ENCODE measurements around the gene ZNF106. TPM values are rescaled to one million over a fixed set of nuclear protein-coding genes. Genes with fewer than 3 reads are reported as not detected.

ZNF106 gene
- total RNA-seq, 1 experiment from 2014 or later = 28.5 TPM

DNA sequence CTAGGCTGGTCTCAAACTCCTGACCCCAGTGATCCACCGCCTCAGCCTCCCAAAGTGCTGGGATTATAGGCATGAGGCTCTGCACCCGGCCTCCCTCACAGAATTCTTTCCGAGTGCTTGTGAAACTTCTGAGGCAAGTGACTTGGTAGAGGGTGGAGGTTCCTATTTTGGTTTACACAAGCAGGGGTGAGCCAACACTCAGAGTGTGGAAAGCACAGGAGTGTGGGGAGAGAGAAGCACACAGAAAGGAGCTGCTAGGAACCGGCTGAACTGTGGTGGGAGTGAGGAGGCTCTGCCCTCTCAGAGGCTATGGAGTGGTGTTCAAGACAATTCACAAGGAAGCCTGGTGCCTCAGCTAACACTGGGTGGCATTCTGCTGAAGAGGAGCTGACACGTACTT lies 123.9 kb downstream of the ZNF106 start:
- Histone ChIP-seq H3K79me2 (ENCODE audit: insufficient read depth, low read length) (no peaks in the 10 kb centered on the region), H4K20me1 (ENCODE audit: insufficient read depth) (no peaks in the 10 kb centered on the region), H3K4me1 (ENCODE audit: control insufficient read depth in 1 of 2, insufficient read depth in 2 of 2, low read length in 2 of 2) (peaks cover 3 to 10% of the 10 kb centered on the region in 2 experiments; a peak in 3 of 4 replicates), H3K9me3 (ENCODE audit: control insufficient read depth in 1 of 2, insufficient read depth in 1 of 2, low read depth in 1 of 2, low read length in 2 of 2) (no peaks in the 10 kb centered on the region), H3K36me3 (ENCODE audit: control insufficient read depth in 1 of 2, insufficient read depth in 2 of 2, low read length in 2 of 2) (no peaks in the 10 kb centered on the region), H2AFZ (ENCODE audit: low read depth, low read length, poor library complexity, severe bottlenecking) (no peak overlapping the region), H3K4me2 (ENCODE audit: low read length) (no peak overlapping the region), H3K27me3 (ENCODE audit: insufficient read depth, low read length) (no peaks in the 10 kb centered on the region), H3K9me2 (ENCODE audit: insufficient read depth) (no peaks in the 10 kb centered on the region), H3K4me3 (replicated peaks in 1 of 2; ENCODE audit: low read depth in 1 of 2, low read length in 2 of 2) (no peak overlapping the region), H3K27ac (ENCODE audit: low read depth, low read length) (no peak overlapping the region), H3K9ac (ENCODE audit: low read length) (no peak overlapping the region)
- ATAC-seq (no peak), DNase-seq (ENCODE audit: low read depth, low spot score) (no peak)
- POLR2A ChIA-PET = interaction anchor here (1.2 kb wide), 1 partner anchor 94 kb away, joined by 3 read pairs; the partner anchor contains the start of genes GANC and TMEM87A
- no TSS peak for BruUV-seq (replicated peaks)
- RAD21 ChIA-PET (ENCODE audit: low non-redundant PET in 1 of 2, low total read pairs in 2 of 2, uncharacterized antibody in 2 of 2, unreplicated experiment in 2 of 2) = no interaction called here
- intact Hi-C loops (cut with micrococcal nuclease) = no loop called here
- TF ChIP-seq CBX3 (IDR thresholded peaks at IDR 0.05; ENCODE audit: low read depth) (no peak), CEBPB (IDR thresholded peaks at IDR 0.05; ENCODE audit: low read depth) (no peak), RAD21 (IDR thresholded peaks at IDR 0.05; ENCODE audit: low read depth) (no peak), MAX (IDR thresholded peaks at IDR 0.05) (no peak), SIN3A (IDR thresholded peaks at IDR 0.05; ENCODE audit: low read depth) (no peak), TCF7L2 (IDR thresholded peaks at IDR 0.05; ENCODE audit: borderline replicate concordance, extremely low read depth, insufficient read depth, insufficient read length) (no peak), POLR2AphosphoS5 (IDR thresholded peaks at IDR 0.05; ENCODE audit: low read depth, low read length) (no peak), POLR2A (IDR thresholded peaks at IDR 0.05; ENCODE audit: borderline replicate concordance, extremely low read depth, insufficient read depth, insufficient read length) (no peak)
- TF ChIP-seq, protein P1, sequence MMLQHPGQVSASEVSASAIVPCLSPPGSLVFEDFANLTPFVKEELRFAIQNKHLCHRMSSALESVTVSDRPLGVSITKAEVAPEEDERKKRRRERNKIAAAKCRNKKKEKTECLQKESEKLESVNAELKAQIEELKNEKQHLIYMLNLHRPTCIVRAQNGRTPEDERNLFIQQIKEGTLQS (IDR thresholded peaks at IDR 0.05) = no peak
- TF ChIP-seq, protein P2, sequence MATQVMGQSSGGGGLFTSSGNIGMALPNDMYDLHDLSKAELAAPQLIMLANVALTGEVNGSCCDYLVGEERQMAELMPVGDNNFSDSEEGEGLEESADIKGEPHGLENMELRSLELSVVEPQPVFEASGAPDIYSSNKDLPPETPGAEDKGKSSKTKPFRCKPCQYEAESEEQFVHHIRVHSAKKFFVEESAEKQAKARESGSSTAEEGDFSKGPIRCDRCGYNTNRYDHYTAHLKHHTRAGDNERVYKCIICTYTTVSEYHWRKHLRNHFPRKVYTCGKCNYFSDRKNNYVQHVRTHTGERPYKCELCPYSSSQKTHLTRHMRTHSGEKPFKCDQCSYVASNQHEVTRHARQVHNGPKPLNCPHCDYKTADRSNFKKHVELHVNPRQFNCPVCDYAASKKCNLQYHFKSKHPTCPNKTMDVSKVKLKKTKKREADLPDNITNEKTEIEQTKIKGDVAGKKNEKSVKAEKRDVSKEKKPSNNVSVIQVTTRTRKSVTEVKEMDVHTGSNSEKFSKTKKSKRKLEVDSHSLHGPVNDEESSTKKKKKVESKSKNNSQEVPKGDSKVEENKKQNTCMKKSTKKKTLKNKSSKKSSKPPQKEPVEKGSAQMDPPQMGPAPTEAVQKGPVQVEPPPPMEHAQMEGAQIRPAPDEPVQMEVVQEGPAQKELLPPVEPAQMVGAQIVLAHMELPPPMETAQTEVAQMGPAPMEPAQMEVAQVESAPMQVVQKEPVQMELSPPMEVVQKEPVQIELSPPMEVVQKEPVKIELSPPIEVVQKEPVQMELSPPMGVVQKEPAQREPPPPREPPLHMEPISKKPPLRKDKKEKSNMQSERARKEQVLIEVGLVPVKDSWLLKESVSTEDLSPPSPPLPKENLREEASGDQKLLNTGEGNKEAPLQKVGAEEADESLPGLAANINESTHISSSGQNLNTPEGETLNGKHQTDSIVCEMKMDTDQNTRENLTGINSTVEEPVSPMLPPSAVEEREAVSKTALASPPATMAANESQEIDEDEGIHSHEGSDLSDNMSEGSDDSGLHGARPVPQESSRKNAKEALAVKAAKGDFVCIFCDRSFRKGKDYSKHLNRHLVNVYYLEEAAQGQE (IDR thresholded peaks at IDR 0.05; ENCODE audit: low read depth) = no peak
- CTCF ChIA-PET = interaction anchor here (1.7 kb wide), 1 partner anchor 18 kb away, joined by 5 read pairs; no protein-coding TSS in a partner anchor
